Activated naive CD4-positive, alpha-beta T cell treated with anti-CD3 and anti-CD28 coated beads, Interleukin-2, amount 10 ng/mL, durations not matched to agents 7 days and 5 days (primary cell): ENCODE data around the gene PLXNB1.
"Not testable (repeated sequence)": the region's sequence is repeated elsewhere in the genome, so short reads cannot be mapped to it uniquely, and the experiment has no call there.

ENCODE experiments used
- CTCF ChIA-PET: fragments of 350-600 bp; sonication (Branson Sonifier 250); formaldehyde crosslinking; loops from one replicate; lab custom pipeline; 2021; ENCODE audit warnings: antibody characterized with exemption; lab: Charles Lee
- DNase-seq: peaks from one replicate; pipeline ENCODE4 v3.0.0-alpha.2; 2020
- H3K27ac Mint-ChIP-seq: one replicate; pipeline ENCODE4 v1.8.0; 2021; ENCODE audit warnings: mild to moderate bottlenecking, moderate library complexity, mixed read lengths
- H3K27me3 Mint-ChIP-seq: one replicate; pipeline ENCODE4 v1.8.0; 2021; ENCODE audit warnings: mild to moderate bottlenecking, mixed read lengths
- H3K36me3 Mint-ChIP-seq: one replicate; pipeline ENCODE4 v1.8.0; 2021; ENCODE audit warnings: mixed read lengths
- H3K4me1 Mint-ChIP-seq: one replicate; pipeline ENCODE4 v1.8.0; 2021; ENCODE audit warnings: mixed read lengths
- H3K4me3 Mint-ChIP-seq: one replicate; pipeline ENCODE4 v1.8.0; 2021; ENCODE audit warnings: mild to moderate bottlenecking, moderate library complexity, mixed read lengths
- H3K9me3 Mint-ChIP-seq: one replicate; pipeline ENCODE4 v1.8.0; 2021; ENCODE audit warnings: mixed read lengths

Gene PLXNB1, protein sequence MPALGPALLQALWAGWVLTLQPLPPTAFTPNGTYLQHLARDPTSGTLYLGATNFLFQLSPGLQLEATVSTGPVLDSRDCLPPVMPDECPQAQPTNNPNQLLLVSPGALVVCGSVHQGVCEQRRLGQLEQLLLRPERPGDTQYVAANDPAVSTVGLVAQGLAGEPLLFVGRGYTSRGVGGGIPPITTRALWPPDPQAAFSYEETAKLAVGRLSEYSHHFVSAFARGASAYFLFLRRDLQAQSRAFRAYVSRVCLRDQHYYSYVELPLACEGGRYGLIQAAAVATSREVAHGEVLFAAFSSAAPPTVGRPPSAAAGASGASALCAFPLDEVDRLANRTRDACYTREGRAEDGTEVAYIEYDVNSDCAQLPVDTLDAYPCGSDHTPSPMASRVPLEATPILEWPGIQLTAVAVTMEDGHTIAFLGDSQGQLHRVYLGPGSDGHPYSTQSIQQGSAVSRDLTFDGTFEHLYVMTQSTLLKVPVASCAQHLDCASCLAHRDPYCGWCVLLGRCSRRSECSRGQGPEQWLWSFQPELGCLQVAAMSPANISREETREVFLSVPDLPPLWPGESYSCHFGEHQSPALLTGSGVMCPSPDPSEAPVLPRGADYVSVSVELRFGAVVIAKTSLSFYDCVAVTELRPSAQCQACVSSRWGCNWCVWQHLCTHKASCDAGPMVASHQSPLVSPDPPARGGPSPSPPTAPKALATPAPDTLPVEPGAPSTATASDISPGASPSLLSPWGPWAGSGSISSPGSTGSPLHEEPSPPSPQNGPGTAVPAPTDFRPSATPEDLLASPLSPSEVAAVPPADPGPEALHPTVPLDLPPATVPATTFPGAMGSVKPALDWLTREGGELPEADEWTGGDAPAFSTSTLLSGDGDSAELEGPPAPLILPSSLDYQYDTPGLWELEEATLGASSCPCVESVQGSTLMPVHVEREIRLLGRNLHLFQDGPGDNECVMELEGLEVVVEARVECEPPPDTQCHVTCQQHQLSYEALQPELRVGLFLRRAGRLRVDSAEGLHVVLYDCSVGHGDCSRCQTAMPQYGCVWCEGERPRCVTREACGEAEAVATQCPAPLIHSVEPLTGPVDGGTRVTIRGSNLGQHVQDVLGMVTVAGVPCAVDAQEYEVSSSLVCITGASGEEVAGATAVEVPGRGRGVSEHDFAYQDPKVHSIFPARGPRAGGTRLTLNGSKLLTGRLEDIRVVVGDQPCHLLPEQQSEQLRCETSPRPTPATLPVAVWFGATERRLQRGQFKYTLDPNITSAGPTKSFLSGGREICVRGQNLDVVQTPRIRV (N-terminal part only)

GRCh38 chr3:48429960-48430707, at the start of gene PLXNB1:
Gene PLXNB1, minus strand, starts transcription at chr3:48430086. Its CDS starts 5,475 bp downstream, at chr3:48424611.
- peaks cover 12% of the 10 kb centered on the region for H3K36me3 Mint-ChIP-seq
- CTCF ChIA-PET, result interaction anchor here (0.9 to 7.7 kb wide), 3 partner anchors 9 to 29 kb away, joined by 4 to 170 read pairs (median 5); partner anchors contain the start of gene CCDC51

DNA sequence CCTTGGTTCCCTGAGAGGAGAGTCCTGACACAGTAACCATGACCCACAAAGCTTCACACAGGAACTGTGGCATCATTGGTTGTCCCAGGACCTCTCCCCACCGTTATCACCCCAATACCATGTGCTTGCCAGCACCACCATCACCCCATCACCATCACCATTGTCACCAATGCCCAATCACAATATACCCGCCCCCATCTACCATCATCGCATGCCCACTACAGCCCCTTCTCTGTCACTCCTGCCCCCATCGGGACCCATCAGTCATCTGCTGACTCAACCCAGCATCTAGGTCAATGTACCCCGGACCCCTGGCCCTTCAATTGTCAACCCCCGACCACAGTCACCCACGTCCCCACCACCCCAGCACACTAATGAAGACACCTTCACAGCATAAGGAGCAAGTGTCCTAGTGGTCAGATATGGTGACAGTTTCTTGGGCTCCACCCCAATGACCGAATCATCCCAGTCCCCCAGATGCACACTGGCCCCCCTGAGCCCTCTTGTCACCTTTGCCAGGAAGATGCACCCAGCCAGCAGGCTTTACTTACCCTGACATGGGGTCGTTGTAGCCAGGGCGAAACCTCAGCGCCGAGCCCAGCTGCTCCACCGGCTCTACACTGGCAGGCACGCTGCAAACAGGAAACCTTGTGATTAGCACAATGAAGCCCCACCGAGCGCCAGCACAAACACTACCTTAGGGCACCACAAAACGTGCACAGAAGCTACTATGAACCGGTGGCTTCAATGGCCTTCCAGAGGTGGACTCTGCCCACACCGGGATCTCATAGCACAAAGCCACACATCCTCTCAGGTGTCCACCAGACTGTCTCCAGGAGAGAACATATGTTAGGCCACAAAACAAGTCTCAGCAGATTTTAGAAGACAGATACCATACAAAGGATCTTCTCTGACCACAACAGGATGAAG, 49.0 kb upstream of the PLXNB1 start:
- H3K27me3 Mint-ChIP-seq, result no peaks in the 10 kb centered on the region
- H3K9me3 Mint-ChIP-seq, result no peaks in the 10 kb centered on the region
- H3K4me3 Mint-ChIP-seq, result peak overlapping the region; percentile 81
- H3K36me3 Mint-ChIP-seq, result peaks cover 22% of the 10 kb centered on the region
- H3K27ac Mint-ChIP-seq, result peak overlapping the region; percentile 99
- peak; percentile 80 for DNase-seq
- peaks cover 54% of the 10 kb centered on the region for H3K4me1 Mint-ChIP-seq
- CTCF ChIA-PET, result interaction anchor here (1.4 to 1.7 kb wide), 3 partner anchors 11 to 43 kb away, joined by 3 to 6 read pairs (median 4); partner anchors contain the start of genes CCDC51 and TMA7

More at GRCh38 chr3:48429960-48430707, at the start of gene PLXNB1:
- H3K4me3 Mint-ChIP-seq, result peak within 1 kb of the TSS; percentile 74
- H3K9me3 Mint-ChIP-seq, result no peaks in the 10 kb centered on the region
- peaks cover 36% of the 10 kb centered on the region for H3K27me3 Mint-ChIP-seq
- H3K27ac Mint-ChIP-seq, result no peak within 1 kb of the TSS
- peak; percentile 45 for DNase-seq
- peaks cover 24% of the 10 kb centered on the region for H3K4me1 Mint-ChIP-seq

DNA sequence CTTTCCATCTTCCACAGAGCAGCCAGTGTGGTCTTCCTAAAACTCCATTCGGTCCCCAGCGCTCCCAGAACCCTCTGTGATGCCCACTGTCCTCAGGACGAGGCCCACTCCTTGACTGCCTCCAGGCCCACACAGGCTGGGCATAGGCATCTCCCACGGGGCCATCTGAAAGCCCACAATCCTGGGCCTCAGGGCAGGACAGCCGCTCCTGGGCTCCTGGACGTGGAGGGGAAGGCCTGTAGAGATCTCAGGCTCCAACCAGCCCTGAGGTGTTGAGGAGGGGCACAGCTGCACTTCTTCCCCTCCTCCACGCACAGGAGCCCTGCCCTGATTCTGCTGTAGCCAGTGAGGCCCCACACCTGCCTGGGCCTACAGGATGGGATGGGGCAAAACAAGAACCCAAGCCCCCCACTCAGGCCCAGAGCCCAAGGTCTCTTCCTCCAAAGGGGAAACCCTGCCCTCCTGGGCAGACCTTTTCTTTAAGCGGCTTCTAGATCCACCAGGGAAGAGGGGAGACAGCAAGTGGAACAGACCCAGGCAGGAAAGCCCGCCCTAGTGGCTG, 48.2 kb upstream of the PLXNB1 start:
- CTCF ChIA-PET, result interaction anchor here (1.4 to 1.7 kb wide), 3 partner anchors 11 to 42 kb away, joined by 3 to 6 read pairs (median 4); partner anchors contain the start of genes CCDC51 and TMA7
- no peak for DNase-seq
- no peaks in the 10 kb centered on the region for H3K9me3 Mint-ChIP-seq
- H3K4me3 Mint-ChIP-seq, result peak overlapping the region; percentile 81
- H3K27me3 Mint-ChIP-seq, result no peaks in the 10 kb centered on the region
- H3K36me3 Mint-ChIP-seq, result peaks cover 22% of the 10 kb centered on the region
- peak overlapping the region; percentile 99 for H3K27ac Mint-ChIP-seq
- peaks cover 62% of the 10 kb centered on the region for H3K4me1 Mint-ChIP-seq

GRCh38 chr3:48476426-48477053, 46.7 kb upstream of the PLXNB1 start:
- DNase-seq, result no peak
- Mint-ChIP-seq H3K4me1 (peaks cover 67% of the 10 kb centered on the region), H3K4me3 (no peak overlapping the region), H3K27ac (no peak overlapping the region), H3K27me3 (no peaks in the 10 kb centered on the region), H3K9me3 (no peaks in the 10 kb centered on the region), H3K36me3 (peaks cover 23% of the 10 kb centered on the region)
- CTCF ChIA-PET, result no interaction called here

DNA sequence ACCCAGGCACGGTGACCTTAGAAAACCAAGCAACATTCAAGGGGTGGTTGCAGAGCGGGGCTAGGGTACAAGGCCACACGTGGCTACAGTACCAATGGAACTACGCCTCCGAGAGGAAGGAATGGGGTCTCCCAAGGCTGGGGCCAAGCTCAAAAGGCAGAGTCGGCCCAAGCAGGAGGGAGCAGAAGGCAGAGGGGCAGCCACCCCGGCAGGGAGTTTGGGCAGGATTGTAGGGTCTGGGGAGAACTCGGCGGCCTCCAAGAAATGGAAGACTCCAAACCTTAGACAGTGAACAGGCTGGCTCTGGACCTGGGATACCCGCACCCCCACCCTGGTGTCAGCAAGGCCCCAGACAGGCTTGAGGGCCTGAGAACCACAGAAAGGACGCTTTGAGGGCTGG, 45.3 kb upstream of the PLXNB1 start:
- Mint-ChIP-seq H3K27ac (peak overlapping the region; percentile 80), H3K4me1 (peaks cover 72% of the 10 kb centered on the region), H3K27me3 (no peaks in the 10 kb centered on the region), H3K9me3 (no peaks in the 10 kb centered on the region), H3K4me3 (no peak overlapping the region), H3K36me3 (peaks cover 22% of the 10 kb centered on the region)
- CTCF ChIA-PET, result no interaction called here
- no peak for DNase-seq

DNA sequence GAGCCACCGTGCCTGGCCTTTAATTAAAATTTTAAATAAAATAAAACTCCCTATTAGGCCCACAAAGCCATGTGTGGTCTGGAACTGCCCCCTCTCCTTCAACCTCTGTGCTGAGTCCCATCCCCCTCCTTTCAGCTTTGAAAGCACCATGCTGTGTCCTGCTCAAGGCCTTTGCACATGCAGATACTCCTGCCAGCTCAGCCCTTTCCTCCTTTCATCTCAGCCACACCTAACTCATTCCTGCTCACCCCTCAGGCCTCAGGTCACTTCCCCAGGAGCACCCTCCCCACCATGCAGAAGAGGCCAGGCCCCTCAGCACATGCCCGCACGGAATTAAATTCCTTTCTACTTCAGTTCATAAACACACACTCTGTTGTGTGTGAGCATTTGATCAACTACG, 44.7 kb upstream of the PLXNB1 start:
- Mint-ChIP-seq H3K4me1 (peaks cover 75% of the 10 kb centered on the region), H3K27me3 (no peaks in the 10 kb centered on the region), H3K36me3 (peaks cover 26% of the 10 kb centered on the region), H3K9me3 (no peaks in the 10 kb centered on the region), H3K27ac (peak overlapping the region; percentile 80), H3K4me3 (no peak overlapping the region)
- CTCF ChIA-PET, result interaction anchor here (3.5 kb wide), 1 partner anchor 38 kb away, joined by 18 read pairs; no protein-coding TSS in a partner anchor
- no peak for DNase-seq

DNA sequence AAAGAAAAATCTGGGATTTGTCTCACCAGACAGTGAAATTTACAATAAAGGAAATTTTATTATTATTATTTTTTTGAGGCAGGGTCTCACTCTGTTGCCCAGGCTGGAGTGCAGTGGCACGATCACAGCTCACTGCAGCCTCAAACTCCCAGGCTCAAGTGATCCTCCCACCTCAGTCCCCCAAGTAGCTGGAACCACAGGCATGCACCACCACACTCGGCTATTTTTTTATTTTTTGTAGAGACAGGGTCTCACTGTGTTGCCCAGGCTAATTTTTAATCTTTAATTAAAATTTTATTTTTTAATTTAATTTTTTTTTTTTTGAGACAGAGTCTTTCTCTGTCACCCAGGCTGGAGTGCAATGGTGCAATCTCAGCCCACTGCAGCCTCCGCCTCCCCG, 44.1 kb upstream of the PLXNB1 start:
- not testable (repeated sequence) for H3K27me3 Mint-ChIP-seq, H3K9me3 Mint-ChIP-seq, H3K27ac Mint-ChIP-seq, H3K4me3 Mint-ChIP-seq, DNase-seq
- CTCF ChIA-PET, result interaction anchor here (0.7 to 3.5 kb wide), 7 partner anchors 28 to 75 kb away, joined by 3 to 25 read pairs (median 5); partner anchors contain the start of gene ATRIP
- peaks cover 31% of the 10 kb centered on the region for H3K36me3 Mint-ChIP-seq
- peaks cover 76% of the 10 kb centered on the region for H3K4me1 Mint-ChIP-seq

DNA sequence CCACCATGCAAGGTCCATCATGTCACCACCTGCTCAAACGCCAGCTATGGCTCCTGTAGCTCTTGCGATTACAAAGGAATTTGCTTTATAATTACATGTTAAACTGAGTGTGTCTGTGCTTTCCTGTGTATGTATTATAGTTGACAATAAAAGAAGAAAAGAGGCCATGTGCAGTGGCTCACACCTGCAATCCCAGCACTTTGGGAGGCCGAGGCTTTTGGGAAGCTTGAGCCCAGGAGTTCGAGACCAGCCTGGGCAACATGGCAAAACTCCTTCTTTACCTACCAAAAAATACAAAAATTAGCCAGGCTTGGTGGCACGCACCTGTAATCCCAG, 43.7 kb upstream of the PLXNB1 start:
- Mint-ChIP-seq H3K4me1 (peaks cover 76% of the 10 kb centered on the region), H3K27ac (peak overlapping the region; percentile 97), H3K36me3 (peaks cover 32% of the 10 kb centered on the region), H3K4me3 (peak overlapping the region; percentile 80), H3K27me3 (no peaks in the 10 kb centered on the region), H3K9me3 (no peaks in the 10 kb centered on the region)
- CTCF ChIA-PET, result interaction anchor here (0.7 to 3.5 kb wide), 8 partner anchors 28 to 83 kb away, joined by 3 to 25 read pairs (median 5); partner anchors contain the start of genes ATRIP and PFKFB4
- DNase-seq, result no peak

GRCh38 chr3:48472923-48473616, 43.2 kb upstream of the PLXNB1 start:
- Mint-ChIP-seq H3K9me3 (no peaks in the 10 kb centered on the region), H3K27me3 (no peaks in the 10 kb centered on the region), H3K36me3 (peaks cover 33% of the 10 kb centered on the region), H3K4me3 (peak overlapping the region; percentile 80), H3K27ac (peak overlapping the region; percentile 97), H3K4me1 (peaks cover 76% of the 10 kb centered on the region)
- peak; percentile 97 for DNase-seq
- CTCF ChIA-PET, result interaction anchor here (0.5 to 3.5 kb wide), 13 partner anchors 16 to 84 kb away, joined by 3 to 25 read pairs (median 4); partner anchors contain the start of genes ATRIP and PFKFB4

DNA sequence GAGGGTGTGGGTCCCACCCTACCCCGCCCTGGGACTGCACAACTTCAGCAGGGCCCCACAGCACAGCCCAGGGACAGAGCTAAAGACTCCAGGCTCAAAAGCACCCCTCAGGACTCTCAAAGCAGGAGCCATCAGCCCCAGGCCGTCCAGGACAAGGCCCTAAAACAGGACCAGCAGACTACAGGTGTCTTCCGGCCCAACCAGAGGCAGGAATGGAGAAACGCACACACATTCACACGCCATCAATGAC, 42.7 kb upstream of the PLXNB1 start:
- Mint-ChIP-seq H3K27ac (peak overlapping the region; percentile 97), H3K4me1 (peaks cover 76% of the 10 kb centered on the region), H3K27me3 (no peaks in the 10 kb centered on the region)

GRCh38 chr3:48470286-48470685, 40.4 kb upstream of the PLXNB1 start:
- no peak for DNase-seq
- peak overlapping the region; percentile 77 for H3K27ac Mint-ChIP-seq
- H3K4me1 Mint-ChIP-seq, result peaks cover 75% of the 10 kb centered on the region
- H3K9me3 Mint-ChIP-seq, result no peaks in the 10 kb centered on the region
- peaks cover 46% of the 10 kb centered on the region for H3K36me3 Mint-ChIP-seq
- no peaks in the 10 kb centered on the region for H3K27me3 Mint-ChIP-seq
- CTCF ChIA-PET, result interaction anchor here (1.0 to 1.4 kb wide), 2 partner anchors 34 to 37 kb away, joined by 3 to 5 read pairs; no protein-coding TSS in a partner anchor
- peak overlapping the region; percentile 52 for H3K4me3 Mint-ChIP-seq

More for the DNA sequence above, 42.7 kb upstream of the PLXNB1 start:
- no peak for DNase-seq
- CTCF ChIA-PET, result interaction anchor here (0.5 to 3.5 kb wide), 11 partner anchors 17 to 84 kb away, joined by 3 to 25 read pairs (median 4); partner anchors contain the start of genes ATRIP and PFKFB4
- Mint-ChIP-seq H3K36me3 (peaks cover 35% of the 10 kb centered on the region), H3K9me3 (no peaks in the 10 kb centered on the region), H3K4me3 (peak overlapping the region; percentile 80)
